Prostate gland (tissue), 2 donors: Measurements from ENCODE around the gene MMS22L. TPM values are rescaled to one million over a fixed set of nuclear protein-coding genes. Genes with fewer than 3 reads are reported as not detected.

Source experiments
- DNase-seq: peaks from one replicate; pipeline ENCODE4 v3.0.0-alpha.2; 2019; ENCODE audit warnings: low spot score
- H3K27ac ChIP-seq, 2 donors: fragments of 200-600 bp; sonication (generic); 2 replicates each; pipeline ENCODE4 v1.5.1; 2017 to 2019
- H3K27me3 ChIP-seq: fragments of 200-600 bp; sonication (generic); replicated peaks from 2 replicates; pipeline ENCODE4 v1.5.1; 2019; ENCODE audit not compliant: insufficient read depth
- H3K36me3 ChIP-seq, 2 donors: fragments of 200-600 bp; sonication (generic); 1 replicate in 1 of 2; 2 replicates in 1 of 2; pipeline versions ENCODE4 v1.5.1 to v1.8.1; 2017 to 2019
- H3K4me1 ChIP-seq: fragments of 200-600 bp; sonication (generic); replicated peaks from 2 replicates; pipeline ENCODE4 v1.5.1; 2019
- H3K4me3 ChIP-seq, 2 donors: fragments of 200-600 bp; sonication (generic); 2 replicates each; pipeline ENCODE4 v1.5.1; 2017 to 2019
- H3K9me3 ChIP-seq: fragments of 200-600 bp; sonication (generic); 2 replicates; pipeline ENCODE4 v1.5.1; 2017
- CTCF ChIP-seq, 4 experiments: fragments of 200-600 bp in 2 of 4; fragments of 450-650 bp in 2 of 4; sonication (generic) in 2 of 4; IDR thresholded peaks; 1 replicate in 3 of 4; 2 replicates in 1 of 4; pipeline ENCODE4 v1.5.1; 2016 to 2019; ENCODE audit warnings: antibody characterized with exemption in 4 of 4, mild to moderate bottlenecking in 2 of 4, moderate library complexity in 2 of 4
- POLR2A ChIP-seq: fragments of 450-650 bp; IDR thresholded peaks from one replicate; pipeline ENCODE4 v1.6.1; 2016; ENCODE audit warnings: antibody characterized with exemption, mild to moderate bottlenecking
- POLR2AphosphoS5 ChIP-seq: sonication (generic); formaldehyde crosslinking; IDR thresholded peaks from one replicate; pipeline ENCODE4 v1.6.1; 2017; ENCODE audit warnings: antibody characterized with exemption
- WGBS: methylation state at CpG from one replicate; pipeline ENCODE4 v1.1.5; 2018; 5-methylcytosine and 5-hydroxymethylcytosine counted together
- intact Hi-C: fragments of 100-400 bp; cut with DNase I; formaldehyde crosslinking; loops from one replicate; pipeline ENCODE4 v1.14.2; 2022
- total RNA-seq, 2 donors: library from RNA; depleted of rRNA; stranded (reverse); fragments of >200 nt; gene quantifications; one replicate each; pipeline ENCODE4 v1.1.0, GENCODE V29; 2016

Gene MMS22L
- total RNA-seq, 2 donors from 2014 or later = 6.4 to 21.6 TPM

- Histone ChIP-seq H3K36me3 (no peaks in the 10 kb centered on the region), H3K4me1 (no peaks in the 10 kb centered on the region), H3K4me3 (no peak overlapping the region), H3K27me3 (no peaks in the 10 kb centered on the region), H3K27ac (no peak overlapping the region), H3K9me3 (no peaks in the 10 kb centered on the region)
- 64% methylated on average over 1 of the region's 1 CpG for WGBS
- DNase-seq = no peak
- TF ChIP-seq POLR2AphosphoS5 = no peak
- TF ChIP-seq POLR2A = no peak
- no peak for TF ChIP-seq CTCF (IDR thresholded peaks at IDR 0.05)
- intact Hi-C loops = no loop called here
Measured at GRCh38 chr6:97292671-97293070, 9.7 kb upstream of the MMS22L start.

- no peak for DNase-seq
- Histone ChIP-seq H3K4me3 (no peak overlapping the region), H3K27me3 (no peaks in the 10 kb centered on the region), H3K36me3 (no peaks in the 10 kb centered on the region), H3K4me1 (no peaks in the 10 kb centered on the region), H3K9me3 (no peaks in the 10 kb centered on the region), H3K27ac (no peak overlapping the region)
- TF ChIP-seq POLR2AphosphoS5 = no peak
- TF ChIP-seq POLR2A = no peak
- TF ChIP-seq CTCF (IDR thresholded peaks at IDR 0.05) = no peak
- WGBS = 74% methylated on average over 4 of the region's 4 CpGs
- intact Hi-C loops = no loop called here
Measured at GRCh38 chr6:97291896-97292295, 8.9 kb upstream of the MMS22L start.

- TF ChIP-seq POLR2AphosphoS5 (no peak), POLR2A (no peak), CTCF (IDR thresholded peaks at IDR 0.05) (no peak)
- Histone ChIP-seq H3K36me3 (no peaks in the 10 kb centered on the region), H3K4me3 (no peak overlapping the region), H3K9me3 (no peaks in the 10 kb centered on the region), H3K27me3 (no peaks in the 10 kb centered on the region), H3K4me1 (no peaks in the 10 kb centered on the region), H3K27ac (no peak overlapping the region)
- 94% methylated on average over 4 of the region's 4 CpGs for WGBS
- DNase-seq = no peak
- intact Hi-C loops = no loop called here
Measured at GRCh38 chr6:97289332-97289731, 6.3 kb upstream of the MMS22L start.

- intact Hi-C loops = no loop called here
- Histone ChIP-seq H3K9me3 (no peaks in the 10 kb centered on the region), H3K4me1 (no peaks in the 10 kb centered on the region), H3K27me3 (no peaks in the 10 kb centered on the region), H3K4me3 (no peak overlapping the region), H3K36me3 (no peaks in the 10 kb centered on the region), H3K27ac (no peak overlapping the region)
- TF ChIP-seq CTCF (IDR thresholded peaks at IDR 0.05) (no peak), POLR2AphosphoS5 (no peak), POLR2A (no peak)
- no peak for DNase-seq
Measured at GRCh38 chr6:97288188-97288587, 5.2 kb upstream of the MMS22L start.

GRCh38 chr6:97282238-97282725 is 734 bp downstream of the MMS22L start:
- Histone ChIP-seq H3K27ac (peak overlapping the region in 1 of 2 donors; percentile 45), H3K36me3 (no peaks in the 10 kb centered on the region)
- intact Hi-C loops = no loop called here

More at GRCh38 chr6:97282238-97282725, 734 bp downstream of the MMS22L start:
- Histone ChIP-seq H3K9me3 (no peaks in the 10 kb centered on the region), H3K27me3 (no peaks in the 10 kb centered on the region), H3K4me1 (no peaks in the 10 kb centered on the region), H3K4me3 (peak overlapping the region; percentile 84 to 89)
- no peak for TF ChIP-seq CTCF (IDR thresholded peaks at IDR 0.05)
- TF ChIP-seq POLR2A = no peak
- TF ChIP-seq POLR2AphosphoS5 = no peak
- under 1% methylated on average over 13 of the region's 13 CpGs for WGBS
- no peak for DNase-seq
